Smooth muscle cell (in vitro differentiated cells): ENCODE measurements around the gene KCNMB1. TPM values are rescaled to one million over a fixed set of nuclear protein-coding genes. Genes with fewer than 3 reads are reported as not detected.

Experiments used
- DNase-seq: peaks from one replicate; lab custom pipeline; 2025; ENCODE audit not compliant: unreplicated experiment; lab: John Stamatoyannopoulos, UW
- H2AFZ ChIP-seq: fragments of 200-600 bp; sonication (generic); 2 replicates; pipeline ENCODE4 v1.6.0; 2016; ENCODE audit warnings: antibody characterized with exemption, low read depth, mild to moderate bottlenecking
- H3F3A ChIP-seq: fragments of 200-600 bp; sonication (generic); 2 replicates; pipeline ENCODE4 v1.6.0; 2017; ENCODE audit warnings: antibody characterized with exemption, low read depth
- H3K27ac ChIP-seq: fragments of 200-600 bp; sonication (generic); 2 replicates; pipeline ENCODE4 v1.5.1; 2016; ENCODE audit warnings: low read depth, mild to moderate bottlenecking
- H3K27me3 ChIP-seq: fragments of 200-600 bp; sonication (generic); 2 replicates; pipeline ENCODE4 v1.6.1; 2016; ENCODE audit warnings: low read depth, mild to moderate bottlenecking
- H3K36me3 ChIP-seq: fragments of 200-600 bp; sonication (generic); 2 replicates; pipeline ENCODE4 v1.5.1; 2016; ENCODE audit warnings: low read depth
- H3K4me1 ChIP-seq: fragments of 200-600 bp; sonication (generic); 2 replicates; pipeline ENCODE4 v1.5.1; 2016; ENCODE audit warnings: low read depth
- H3K4me2 ChIP-seq: fragments of 200-600 bp; sonication (generic); 2 replicates; pipeline ENCODE4 v1.6.0; 2016; ENCODE audit warnings: mild to moderate bottlenecking
- H3K4me3 ChIP-seq: fragments of 200-600 bp; sonication (generic); 2 replicates; pipeline ENCODE4 v1.5.1; 2016; ENCODE audit warnings: mild to moderate bottlenecking
- H3K79me2 ChIP-seq: fragments of 200-600 bp; sonication (generic); 2 replicates; pipeline ENCODE4 v1.6.0; 2016; ENCODE audit warnings: low read depth, mild to moderate bottlenecking
- H3K9ac ChIP-seq: fragments of 200-600 bp; sonication (generic); 2 replicates; pipeline ENCODE4 v1.6.0; 2016; ENCODE audit warnings: low read depth
- H3K9me3 ChIP-seq: fragments of 200-600 bp; sonication (generic); replicated peaks from 2 replicates; pipeline ENCODE4 v1.5.1; 2016; ENCODE audit warnings: low read depth
- H4K20me1 ChIP-seq: fragments of 200-600 bp; sonication (generic); 2 replicates; pipeline ENCODE4 v1.6.0; 2016; ENCODE audit warnings: low read depth
- CTCF ChIP-seq: fragments of 200-600 bp; sonication (generic); IDR thresholded peaks from 2 replicates; pipeline ENCODE4 v1.5.1; 2017; ENCODE audit warnings: borderline replicate concordance, mild to moderate bottlenecking, antibody characterized with exemption; ENCODE audit not compliant: insufficient read depth, poor library complexity, severe bottlenecking
- WGBS: methylation state at CpG from one replicate; pipeline ENCODE4 v1.1.7; 2016; ENCODE audit warnings: low lambda C conversion rate; 5-methylcytosine and 5-hydroxymethylcytosine counted together
- polyA plus RNA-seq: library from polyadenylated mRNA; unstranded; fragments of >200 nt; fragmentation: Nextera tagmentation; extraction: Ambion mirVana; gene quantifications from 2 replicates; pipeline ENCODE4 v1.2.1, GENCODE V29; 2016
- total RNA-seq: library from RNA; depleted of rRNA; stranded (reverse); fragments of >200 nt; gene quantifications from 2 replicates; pipeline ENCODE4 v1.2.3, GENCODE V29; 2014

Gene KCNMB1
- total and polyA plus RNA-seq, 2 experiments from 2014 or later = 0.54 to 0.63 TPM

DNA sequence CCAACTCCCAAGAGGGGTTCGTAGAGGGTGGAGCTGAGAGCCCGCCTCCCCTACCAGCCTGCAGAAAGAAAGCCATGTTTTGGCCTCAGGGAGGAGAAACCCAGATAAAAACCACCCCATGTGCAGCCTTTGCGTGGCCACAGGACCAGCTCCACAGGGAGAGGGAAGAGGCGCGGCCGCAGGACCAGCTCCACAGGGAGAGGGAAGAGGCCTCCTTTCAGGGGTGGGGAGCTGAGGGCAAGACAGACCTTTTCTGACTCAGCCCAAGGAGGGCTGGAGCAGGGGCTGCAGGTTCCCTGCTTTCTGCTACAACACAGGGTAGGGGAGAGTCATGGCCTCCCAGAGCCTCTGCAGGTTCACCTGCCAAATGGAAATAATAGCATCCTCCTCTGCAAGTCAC is 37.6 kb upstream of the KCNMB1 start:
- DNase-seq = no peak
- H3K9ac ChIP-seq = no peak overlapping the region
- H3K27me3 ChIP-seq = no peaks in the 10 kb centered on the region
- no peaks in the 10 kb centered on the region for H3K79me2 ChIP-seq
- H3K4me2 ChIP-seq = no peak overlapping the region
- no peak overlapping the region for H3K4me3 ChIP-seq
- no peaks in the 10 kb centered on the region for H3K36me3 ChIP-seq
- H2AFZ ChIP-seq = no peak overlapping the region
- TF ChIP-seq CTCF = no peak
- H4K20me1 ChIP-seq = no peaks in the 10 kb centered on the region
- no peak overlapping the region for H3K27ac ChIP-seq
- WGBS = 84% methylated on average over 3 of the region's 6 CpGs
- no peaks in the 10 kb centered on the region for H3K4me1 ChIP-seq
- H3K9me3 ChIP-seq = no peaks in the 10 kb centered on the region
- H3F3A ChIP-seq = no peaks in the 10 kb centered on the region

DNA sequence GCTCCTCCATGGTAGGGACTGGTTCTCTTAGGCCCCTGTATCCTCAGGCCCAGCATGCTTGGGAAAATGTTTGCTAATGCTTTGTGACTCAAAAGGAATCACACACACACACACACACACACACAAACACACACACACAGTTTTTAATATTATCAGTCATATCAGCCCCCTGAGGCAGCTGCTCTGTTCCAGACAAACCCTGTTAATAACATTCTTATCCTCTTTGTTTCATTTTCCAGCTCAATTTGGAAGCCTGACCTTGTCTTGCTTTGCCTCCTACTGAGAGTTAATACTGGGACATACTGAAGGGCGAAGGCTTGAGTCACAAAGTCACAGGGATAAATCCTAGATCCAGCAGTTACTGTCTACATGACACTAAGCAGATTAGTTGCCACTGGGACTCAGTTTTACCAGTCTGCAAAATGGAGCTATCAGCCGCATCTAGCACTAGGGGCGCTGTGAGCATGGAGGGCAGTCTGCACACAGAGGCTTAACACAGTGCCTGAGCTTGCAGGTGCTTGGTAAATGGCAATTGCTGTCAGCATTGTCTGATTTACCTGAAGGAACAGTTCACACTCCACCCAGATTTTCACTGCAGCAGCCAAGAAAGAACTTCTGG is 37.1 kb upstream of the KCNMB1 start:
- Histone ChIP-seq H3K4me1 (no peaks in the 10 kb centered on the region), H3K4me2 (no peak overlapping the region), H3K9ac (no peak overlapping the region), H3F3A (no peaks in the 10 kb centered on the region), H3K27me3 (no peaks in the 10 kb centered on the region), H2AFZ (no peak overlapping the region), H3K79me2 (no peaks in the 10 kb centered on the region), H3K27ac (no peak overlapping the region), H3K4me3 (no peak overlapping the region), H4K20me1 (no peaks in the 10 kb centered on the region), H3K9me3 (no peaks in the 10 kb centered on the region), H3K36me3 (no peaks in the 10 kb centered on the region)
- WGBS = 84% methylated on average over 3 of the region's 3 CpGs
- TF ChIP-seq CTCF = no peak
- DNase-seq = no peak

DNA sequence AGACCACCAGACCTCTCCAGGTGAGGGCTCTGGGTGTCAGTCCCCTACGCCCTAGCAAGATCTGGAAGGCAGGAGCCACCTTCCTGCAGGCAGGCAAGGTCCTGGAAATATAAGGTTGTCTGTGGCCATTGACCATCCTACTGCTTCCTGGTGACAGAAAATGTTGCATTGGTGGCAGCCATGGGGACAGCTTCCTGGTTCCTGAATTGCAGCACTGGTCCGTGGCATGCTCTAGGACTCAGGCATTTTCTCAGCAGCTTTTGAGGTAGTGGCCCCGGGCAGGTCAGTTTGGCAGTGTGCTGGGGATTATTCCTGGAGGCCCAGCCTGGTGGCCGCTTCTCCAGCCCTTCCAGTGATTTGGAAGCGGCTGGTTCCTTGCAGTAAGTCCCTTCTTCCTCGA is 36.6 kb upstream of the KCNMB1 start:
- DNase-seq = no peak
- Histone ChIP-seq H3K27ac (no peak overlapping the region), H3K4me1 (no peaks in the 10 kb centered on the region)

More for the DNA sequence above, 36.6 kb upstream of the KCNMB1 start:
- TF ChIP-seq CTCF = no peak
- Histone ChIP-seq H2AFZ (no peak overlapping the region), H3K27me3 (no peaks in the 10 kb centered on the region), H3K4me2 (no peak overlapping the region), H4K20me1 (no peaks in the 10 kb centered on the region), H3F3A (no peaks in the 10 kb centered on the region), H3K9ac (no peak overlapping the region), H3K36me3 (no peaks in the 10 kb centered on the region), H3K4me3 (no peak overlapping the region), H3K9me3 (no peaks in the 10 kb centered on the region), H3K79me2 (no peaks in the 10 kb centered on the region)
- 89% methylated on average over 6 of the region's 6 CpGs for WGBS
